Cardiac fibroblast (primary cell): ENCODE results near the gene SLC35F4.
"Not testable (repeated sequence)": the region's sequence is repeated elsewhere in the genome, so short reads cannot be mapped to it uniquely, and the experiment has no call there.

Source experiments
- DNase-seq, 2 donors: peaks; one replicate each; pipeline versions ENCODE4 v3.0.0 to v3.0.0-alpha.2; 2010; ENCODE audit warnings: low read depth in 2 of 2
- H3K4me3 ChIP-seq, 2 donors: replicated peaks in 1 of 2; 1 replicate in 1 of 2; 2 replicates in 1 of 2; pipeline ENCODE4 v1.5.1; 2011; ENCODE audit warnings: low read depth in 2 of 2, low read length in 2 of 2, mild to moderate bottlenecking in 2 of 2, moderate library complexity in 1 of 2
- CTCF ChIP-seq: IDR thresholded peaks from one replicate; pipeline ENCODE4 v1.5.1; 2011; ENCODE audit warnings: low read depth, mild to moderate bottlenecking, low read length, inconsistent platforms

Gene SLC35F4

GRCh38 chr14:57754527-57754926 is 111.4 kb downstream of the SLC35F4 start:
- no peak for TF ChIP-seq CTCF
- H3K4me3 ChIP-seq = no peak overlapping the region
- DNase-seq = no peak

- TF ChIP-seq CTCF = no peak
- no peak overlapping the region for H3K4me3 ChIP-seq
These were observed 112.1 kb downstream of the SLC35F4 start for GRCh38 chr14:57753821-57754220.

GRCh38 chr14:57752142-57752695 is 113.7 kb downstream of the SLC35F4 start:
- not testable (repeated sequence) for DNase-seq, H3K4me3 ChIP-seq

More at GRCh38 chr14:57753821-57754220, 112.1 kb downstream of the SLC35F4 start:
- DNase-seq = no peak

- no peak for DNase-seq
- H3K4me3 ChIP-seq = no peak overlapping the region
- TF ChIP-seq CTCF = no peak
These were observed 114.5 kb downstream of the SLC35F4 start for GRCh38 chr14:57751400-57751799.

- no peak overlapping the region for H3K4me3 ChIP-seq
- peak; percentile 23 to 84 for DNase-seq
- no peak for TF ChIP-seq CTCF
These were observed 116.6 kb downstream of the SLC35F4 start for GRCh38 chr14:57749267-57749666.

GRCh38 chr14:57748279-57748678 is 117.6 kb downstream of the SLC35F4 start:
- H3K4me3 ChIP-seq = no peak overlapping the region
- no peak for TF ChIP-seq CTCF
- peak in 1 of 2 donors; percentile 52 for DNase-seq

- peak; percentile 49 to 60 for DNase-seq
- H3K4me3 ChIP-seq = no peak overlapping the region
- no peak for TF ChIP-seq CTCF
These were observed 118.9 kb downstream of the SLC35F4 start for GRCh38 chr14:57747036-57747435.
